ENCODE results near the gene PHC2. TPM values are rescaled to one million over a fixed set of nuclear protein-coding genes. Genes with fewer than 3 reads are reported as not detected.

PHC2 gene
- total RNA-seq, 1 experiment from 2014 or later: 46.3 TPM

DNA sequence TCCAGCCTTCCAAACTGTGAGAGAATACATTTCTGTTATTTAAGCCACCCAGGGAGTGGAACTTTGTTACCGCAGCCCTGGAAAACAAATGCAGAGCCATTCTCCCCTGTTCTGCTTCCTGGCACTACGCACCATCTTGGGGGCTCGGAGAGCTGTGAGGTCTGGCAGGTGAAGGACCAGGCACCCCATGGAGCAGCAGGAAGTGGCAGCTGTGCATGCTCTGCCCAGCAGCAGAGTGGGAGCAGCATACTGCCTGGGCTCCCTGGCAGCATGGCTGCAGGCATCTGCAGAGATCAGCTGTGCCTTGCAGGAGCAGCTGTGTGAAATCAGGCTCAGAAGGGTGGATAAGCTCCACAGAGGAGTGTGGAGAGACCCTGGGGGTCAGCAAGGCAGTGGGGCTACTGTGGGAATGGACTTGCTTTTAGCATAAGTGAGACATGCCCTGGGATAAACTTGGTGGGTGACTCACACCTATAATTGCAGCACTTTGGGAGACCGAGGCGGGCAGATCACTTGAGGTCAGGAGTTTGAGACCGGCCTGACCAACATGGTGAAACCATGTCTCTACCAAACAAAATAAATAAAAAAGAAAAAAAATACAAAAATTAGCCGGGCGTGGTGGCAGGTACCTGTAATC is 23.9 kb upstream of the PHC2 start:
- no peak for DNase-seq (ENCODE audit: extremely low read depth, low read depth)

DNA sequence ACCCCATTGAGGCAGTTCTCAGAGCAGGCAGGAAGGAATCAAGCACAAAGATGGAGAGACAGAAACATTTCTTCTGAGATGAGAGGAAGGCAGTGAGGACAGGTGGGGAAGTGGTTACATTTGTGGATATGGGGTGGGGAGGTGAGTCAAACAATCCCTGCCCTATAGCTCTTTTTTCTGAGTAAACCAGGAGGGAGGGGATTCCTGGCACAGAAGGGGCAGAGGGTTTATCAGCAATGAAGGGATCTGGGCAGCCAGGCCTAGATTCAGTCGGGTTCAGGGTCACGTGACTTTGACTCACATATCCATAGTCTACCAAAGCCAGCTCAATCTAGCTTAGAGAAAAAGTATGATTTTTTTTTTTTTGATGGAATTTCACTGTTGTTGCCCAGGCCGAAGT is 15.7 kb upstream of the PHC2 start:
- no peak for DNase-seq (ENCODE audit: extremely low read depth, low read depth)

DNA sequence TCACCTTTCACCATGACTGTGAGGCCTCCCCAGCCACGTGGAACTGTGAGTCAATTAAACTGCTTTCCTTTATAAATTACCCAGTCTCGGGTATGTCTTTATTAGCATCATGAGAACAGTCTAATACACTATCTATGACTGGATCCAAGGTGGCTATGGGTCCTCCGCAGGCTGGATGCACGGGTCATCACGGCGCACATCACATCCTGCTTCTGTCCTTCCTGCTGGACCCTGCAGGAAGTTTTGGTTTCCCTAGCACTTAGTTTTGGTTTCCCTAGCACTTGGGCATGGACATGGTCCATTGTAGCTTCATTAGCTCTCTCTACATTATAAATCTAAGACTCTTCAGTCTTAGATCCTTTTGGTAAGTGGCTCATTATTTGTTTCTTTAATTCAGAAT is 14.2 kb upstream of the PHC2 start:
- no peak for DNase-seq (ENCODE audit: extremely low read depth, low read depth)

DNA sequence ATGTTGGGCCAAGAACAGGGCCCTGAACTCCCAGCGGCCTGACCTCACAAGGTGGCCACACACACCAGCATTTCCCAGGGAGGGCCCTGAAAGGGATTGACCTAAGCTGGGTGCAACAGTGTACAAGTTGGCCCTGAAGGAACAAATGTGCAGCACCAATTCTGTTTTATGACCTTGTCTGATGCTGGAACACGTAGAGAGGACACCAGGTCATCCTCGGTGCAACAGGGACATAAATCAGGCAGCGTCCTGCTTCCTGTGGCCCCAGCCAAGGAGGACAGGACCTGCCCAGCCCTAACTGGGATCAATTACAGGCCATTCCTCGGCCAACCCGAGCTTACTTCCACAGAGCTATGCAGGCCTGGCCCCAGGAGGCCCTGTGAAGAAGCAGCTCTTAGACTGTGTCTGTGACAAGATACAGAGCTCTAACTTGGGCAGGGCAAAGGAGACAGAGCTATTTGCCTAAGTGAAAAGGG is 12.8 kb upstream of the PHC2 start:
- DNase-seq (ENCODE audit: extremely low read depth, low read depth): no peak

DNA sequence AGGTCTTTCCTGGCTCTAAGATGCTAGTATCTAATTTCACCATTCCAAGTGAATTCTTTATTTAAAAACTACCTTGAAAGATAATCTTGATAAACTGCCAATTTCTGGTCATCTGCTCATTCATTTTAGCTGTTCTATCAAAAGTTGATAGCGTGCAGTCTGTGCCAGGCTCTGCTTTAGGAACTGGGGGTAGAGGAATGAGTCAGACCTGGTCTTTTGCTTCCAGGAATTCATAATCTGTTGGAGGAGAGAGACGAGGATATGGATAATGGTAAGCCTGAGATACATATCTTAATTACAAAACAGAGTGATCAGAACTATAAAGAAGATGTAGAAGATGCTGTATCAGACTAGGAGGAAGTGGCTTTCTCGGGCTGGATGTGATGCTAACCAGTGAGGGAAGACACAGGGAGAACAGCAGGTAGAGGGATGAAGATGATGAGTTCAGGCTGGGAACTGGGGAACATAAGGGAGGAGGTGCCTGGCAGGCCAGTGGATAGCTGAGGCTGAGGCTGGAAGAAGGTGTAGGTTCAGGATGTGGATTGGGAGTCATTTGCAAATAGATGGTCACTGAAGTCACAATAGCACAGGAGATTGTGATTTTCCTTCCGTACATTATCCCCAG is 12.3 kb upstream of the PHC2 start:
- DNase-seq (ENCODE audit: extremely low read depth, low read depth): no peak

DNA sequence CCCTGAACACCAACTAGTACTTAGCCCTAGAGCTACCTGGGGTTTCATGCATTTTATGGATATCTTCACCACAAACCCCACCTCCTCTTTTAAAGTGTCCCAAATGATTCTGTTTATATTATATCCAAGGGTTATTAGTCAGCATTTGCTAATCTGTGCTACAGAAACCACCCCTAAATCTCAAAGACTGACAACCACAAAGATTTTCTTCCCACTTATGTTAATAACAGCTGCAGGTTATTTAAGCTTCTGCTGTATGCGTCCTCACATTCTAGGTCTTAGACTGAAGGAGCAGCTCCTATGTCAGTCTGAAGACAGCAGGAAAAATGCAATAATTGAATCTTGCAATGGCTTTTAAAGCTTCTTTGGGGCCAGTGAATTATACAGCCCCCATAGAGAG is 11.2 kb upstream of the PHC2 start:
- DNase-seq (ENCODE audit: extremely low read depth, low read depth): no peak

DNA sequence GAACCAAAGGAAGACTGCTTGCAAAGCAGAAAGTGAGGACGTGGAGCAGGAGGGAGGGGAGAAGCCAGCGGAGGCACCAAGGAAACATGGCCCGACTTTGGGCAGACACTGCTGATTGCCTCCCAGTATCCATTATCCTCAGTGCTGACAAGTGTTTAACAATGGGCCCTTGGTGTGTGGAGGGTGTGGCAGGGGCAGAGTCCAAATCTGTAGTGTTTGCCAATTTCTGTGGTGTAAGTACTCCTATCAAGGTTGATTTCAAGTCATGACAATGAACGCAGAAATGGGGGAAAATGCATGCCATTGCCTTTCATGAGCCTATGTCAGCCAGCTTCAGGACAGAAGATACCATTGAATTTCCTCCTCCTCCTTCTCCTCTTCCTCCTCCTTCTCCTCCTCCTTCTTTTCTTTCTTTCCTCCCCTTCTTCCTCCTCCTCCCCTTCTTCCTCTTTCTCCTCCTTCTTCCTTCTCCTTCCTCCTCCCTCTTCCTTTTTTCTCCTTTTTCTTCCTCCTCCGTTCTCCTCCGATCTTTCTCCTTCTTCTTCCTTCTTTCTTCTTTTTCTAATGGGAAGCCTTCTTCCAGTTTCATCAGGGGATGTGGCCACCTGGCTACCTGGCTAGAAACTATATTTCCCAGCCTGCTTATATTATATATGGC is 10.3 kb upstream of the PHC2 start:
- no peak for DNase-seq (ENCODE audit: extremely low read depth, low read depth)

DNA sequence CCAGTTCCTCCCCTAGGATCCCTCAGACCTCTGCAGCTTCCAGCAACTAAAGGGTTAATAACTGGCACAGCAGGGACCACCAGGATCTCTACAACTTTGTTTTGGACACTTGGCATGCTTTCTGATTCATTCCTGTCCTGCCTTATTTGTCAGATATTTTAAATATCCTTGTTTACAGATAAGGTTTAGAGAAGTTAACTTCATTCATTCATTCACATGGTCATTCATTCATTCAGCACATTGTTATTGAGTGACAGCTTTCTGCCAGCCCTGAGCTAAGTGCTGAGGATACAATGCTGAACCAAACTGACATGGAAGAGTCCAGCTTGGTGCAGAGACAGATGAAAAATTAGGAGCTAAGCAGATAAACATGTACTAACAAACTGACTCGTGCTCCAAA is 8.8 kb upstream of the PHC2 start:
- DNase-seq (ENCODE audit: extremely low read depth, low read depth): no peak

DNA sequence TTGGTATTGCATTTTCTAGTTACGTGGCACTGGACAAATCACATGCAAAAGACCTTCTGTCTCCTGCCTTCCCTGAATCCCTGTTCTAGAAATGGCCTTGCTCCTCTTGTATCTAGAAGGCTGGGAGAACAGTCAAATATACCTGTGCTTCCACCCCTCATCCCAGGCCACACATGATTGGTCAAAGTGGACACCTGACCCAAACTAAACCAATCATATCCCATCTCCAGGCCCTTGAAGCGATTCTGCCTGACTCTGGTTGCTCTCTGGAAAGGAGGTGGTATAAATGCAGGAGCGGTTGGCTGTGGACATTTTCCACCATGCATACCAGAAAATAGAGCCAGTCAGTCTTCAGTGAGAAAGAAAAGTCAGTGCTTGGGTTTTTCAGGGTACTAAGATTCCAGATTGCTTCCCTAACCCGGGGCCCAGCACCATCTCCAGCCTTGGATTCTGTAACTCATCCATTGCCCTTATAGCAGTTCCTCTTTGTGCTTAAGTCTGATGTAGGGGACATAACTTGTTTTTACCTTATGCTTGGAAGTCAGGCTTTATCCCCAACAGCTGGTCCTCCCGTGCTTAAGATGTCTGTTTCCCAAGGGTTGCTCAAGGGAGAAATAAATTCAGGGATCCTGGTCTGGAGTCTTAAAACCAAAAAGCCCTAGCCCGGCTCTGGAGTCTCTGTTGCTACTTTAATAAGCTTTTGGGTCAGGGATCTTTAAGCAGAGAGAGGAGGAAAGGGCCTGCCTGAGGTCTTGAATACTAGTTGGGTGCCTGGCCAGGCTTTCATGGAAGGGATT is 7.7 kb upstream of the PHC2 start:
- DNase-seq (ENCODE audit: extremely low read depth, low read depth): no peak

DNA sequence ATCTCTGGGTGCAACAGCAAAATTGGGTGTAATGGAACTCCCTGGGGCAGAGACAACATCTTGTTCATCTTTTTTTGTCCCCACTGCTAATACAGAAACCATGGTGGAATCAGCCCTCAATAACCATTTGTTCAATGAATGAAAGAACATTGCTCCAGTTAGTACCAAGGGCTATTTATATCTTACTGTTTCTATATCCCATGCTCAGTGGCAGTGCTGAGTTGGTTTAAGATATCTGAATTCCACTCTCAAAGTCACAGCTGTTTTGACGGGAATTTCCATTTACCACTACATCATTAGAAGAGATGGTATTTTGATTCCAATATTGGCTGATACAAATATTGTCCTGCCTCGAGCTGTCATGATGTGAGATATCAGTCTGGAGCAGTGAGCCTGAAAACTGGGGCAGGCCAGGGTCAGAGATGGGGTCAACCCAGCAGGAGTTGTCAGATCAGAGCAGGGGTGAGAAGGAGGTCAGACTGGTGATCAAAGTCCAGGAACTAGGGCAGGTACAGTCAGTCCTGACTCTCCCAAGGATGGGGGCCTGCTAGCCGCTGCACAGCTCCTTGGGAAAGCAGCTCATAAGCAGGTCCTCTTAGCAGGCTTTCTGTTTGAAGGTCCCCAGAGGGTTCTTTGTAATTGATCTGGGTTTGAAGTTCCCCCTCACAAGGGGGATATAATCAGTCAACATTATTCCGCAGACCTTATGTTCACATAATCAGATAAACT is 5.8 kb upstream of the PHC2 start:
- DNase-seq (ENCODE audit: extremely low read depth, low read depth): no peak

DNA sequence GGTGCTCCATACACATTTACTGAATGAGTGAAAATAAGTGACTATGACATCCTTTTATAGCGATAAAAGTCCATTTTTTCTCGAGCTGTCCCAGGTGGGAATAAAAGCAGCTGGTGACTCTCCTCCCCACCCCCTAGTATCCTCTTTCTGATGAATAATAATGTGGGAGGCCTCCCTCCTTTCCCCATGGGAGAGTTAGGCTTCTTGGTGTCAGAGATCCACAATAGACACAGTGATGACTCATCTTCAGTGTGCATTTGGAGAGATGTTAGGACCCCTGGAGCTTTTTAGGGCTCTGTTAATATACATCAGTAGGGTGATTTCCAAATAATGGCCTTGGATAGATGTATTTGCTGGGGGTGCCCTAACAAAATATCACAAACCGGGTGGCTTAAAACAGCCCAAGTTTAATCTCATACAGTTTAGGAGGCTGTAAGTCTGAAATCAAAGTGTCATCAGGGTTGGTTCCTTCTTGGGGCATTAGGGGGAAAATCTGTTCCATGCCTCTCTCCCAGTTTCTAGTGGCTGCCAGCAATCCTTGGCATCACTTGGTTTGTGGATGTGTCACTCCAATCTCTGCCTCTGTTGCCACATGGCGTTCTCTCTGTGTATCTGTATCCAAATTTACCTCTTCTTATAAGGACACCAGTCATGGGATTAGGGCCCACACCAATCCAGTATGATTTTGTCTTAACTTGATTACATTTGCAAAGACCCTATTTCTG is 4.4 kb upstream of the PHC2 start:
- DNase-seq (ENCODE audit: extremely low read depth, low read depth): no peak

DNA sequence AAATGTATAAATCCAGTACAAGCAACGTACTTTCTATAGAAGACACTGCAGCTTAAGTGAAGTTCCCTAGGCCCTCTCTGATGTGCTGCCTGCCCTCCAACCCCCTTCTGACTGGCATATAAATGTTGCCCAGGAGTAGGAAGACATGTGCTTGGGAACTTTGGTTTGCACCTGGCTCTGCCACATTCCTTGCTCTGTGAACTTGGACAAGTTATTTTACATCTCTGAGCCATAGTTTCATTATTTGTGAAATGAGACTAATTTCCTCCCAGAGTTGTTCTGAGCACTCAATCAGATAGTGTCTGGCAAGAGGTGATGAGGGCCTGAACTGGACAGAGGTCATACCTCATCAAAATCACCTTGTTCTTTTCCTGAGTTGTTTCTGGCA is 3.5 kb upstream of the PHC2 start:
- no peak for DNase-seq (ENCODE audit: extremely low read depth, low read depth)

DNA sequence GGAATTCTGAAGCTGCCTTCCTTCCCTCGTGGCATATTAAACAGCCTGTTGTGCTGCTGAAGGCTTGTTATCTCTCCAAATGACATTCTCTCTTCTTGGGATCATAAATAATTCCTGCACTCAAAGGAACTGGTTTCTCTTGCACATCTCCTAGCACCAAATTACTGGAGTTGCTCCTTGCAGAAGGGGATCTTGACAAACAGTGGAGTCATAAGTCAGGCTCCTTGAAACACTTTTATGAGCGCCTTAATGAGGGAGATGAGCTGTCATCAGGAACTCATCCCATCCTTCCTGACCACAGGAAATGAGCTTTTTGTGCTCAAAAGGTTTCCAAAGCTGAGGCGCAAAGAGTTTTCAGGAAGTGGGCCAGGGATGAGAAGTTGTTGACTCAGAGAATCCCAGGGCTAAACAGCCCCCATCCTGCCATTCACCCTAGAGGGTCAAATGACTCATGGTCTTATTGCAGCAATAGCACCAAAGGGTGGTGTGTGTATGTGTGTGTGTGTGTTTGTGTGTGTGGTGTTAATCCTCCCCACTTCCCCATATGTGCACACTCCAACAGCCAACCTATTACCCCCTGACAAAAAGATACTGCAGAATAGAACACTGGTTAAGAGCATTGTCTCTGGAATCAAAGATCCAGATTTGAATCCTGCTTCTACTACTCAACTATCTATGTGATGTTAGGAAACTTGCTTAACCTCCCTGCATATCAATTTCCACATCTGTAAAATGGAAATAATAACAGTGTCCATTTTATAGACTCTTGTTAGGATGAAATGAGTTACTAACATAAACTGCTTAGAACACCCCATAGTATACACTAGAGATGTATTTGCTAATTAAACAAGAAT is 2.8 kb upstream of the PHC2 start:
- DNase-seq (ENCODE audit: extremely low read depth, low read depth): peak; percentile 52

DNA sequence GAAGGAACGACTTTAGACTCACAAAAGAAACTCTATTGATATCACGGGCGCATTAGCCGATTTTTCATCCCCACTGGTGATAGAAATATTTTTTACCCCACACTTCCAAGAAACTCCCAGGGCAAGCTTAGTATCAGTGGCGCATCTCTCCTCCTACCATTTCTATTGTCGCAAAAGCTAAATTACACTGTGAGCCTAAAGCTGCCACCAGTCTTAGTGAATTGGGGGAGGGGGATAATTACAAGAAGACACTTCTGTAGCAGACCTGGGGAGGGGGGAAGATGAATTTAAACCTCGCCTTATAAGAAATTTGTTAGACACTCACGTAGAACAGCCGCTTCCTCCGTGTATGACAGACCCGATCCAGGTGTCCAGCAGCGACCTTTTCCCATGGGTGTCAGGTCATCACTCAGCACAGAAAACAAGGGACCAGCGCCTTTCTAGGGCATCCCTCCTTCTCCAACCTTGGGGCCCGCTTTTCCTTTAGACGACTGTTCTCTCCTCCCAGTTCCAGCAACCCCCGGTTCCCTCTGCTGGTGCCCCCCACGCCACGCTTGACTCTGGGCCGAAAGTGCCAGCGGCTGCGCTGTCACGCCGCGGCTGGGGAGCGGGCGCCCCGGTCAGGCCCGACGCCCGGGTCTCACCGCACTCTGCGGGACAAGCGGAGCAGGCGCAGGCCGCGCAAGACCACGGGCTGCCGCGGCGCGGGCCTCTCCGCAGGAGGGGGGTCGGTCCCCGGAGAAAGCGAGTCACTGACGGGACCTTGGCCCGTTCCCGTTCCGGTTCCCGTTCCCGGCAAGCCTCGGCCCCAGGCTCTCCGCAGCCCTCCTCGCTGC is 821 bp downstream of the PHC2 start:
- no peak for DNase-seq (ENCODE audit: extremely low read depth, low read depth)

DNA sequence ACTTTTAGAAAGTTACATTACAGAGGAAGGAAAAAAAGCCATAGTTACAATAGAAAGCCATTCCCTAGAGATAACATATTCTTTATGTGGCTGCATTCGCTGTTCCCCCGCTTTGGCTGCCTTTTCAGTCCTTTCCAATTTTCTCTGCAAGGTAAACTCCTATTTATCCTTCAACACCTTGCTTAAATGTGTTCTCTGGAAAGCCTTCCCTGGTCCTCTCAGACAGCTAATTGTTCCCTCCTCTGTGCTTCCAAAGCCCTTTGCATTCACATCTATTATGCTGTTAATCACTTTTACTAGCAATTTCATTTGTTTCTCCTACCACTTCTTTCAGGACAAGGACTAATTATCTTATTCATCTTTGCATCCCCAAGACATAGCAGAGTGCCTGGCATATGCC is 1.6 kb downstream of the PHC2 start:
- DNase-seq (ENCODE audit: extremely low read depth, low read depth): no peak

DNA sequence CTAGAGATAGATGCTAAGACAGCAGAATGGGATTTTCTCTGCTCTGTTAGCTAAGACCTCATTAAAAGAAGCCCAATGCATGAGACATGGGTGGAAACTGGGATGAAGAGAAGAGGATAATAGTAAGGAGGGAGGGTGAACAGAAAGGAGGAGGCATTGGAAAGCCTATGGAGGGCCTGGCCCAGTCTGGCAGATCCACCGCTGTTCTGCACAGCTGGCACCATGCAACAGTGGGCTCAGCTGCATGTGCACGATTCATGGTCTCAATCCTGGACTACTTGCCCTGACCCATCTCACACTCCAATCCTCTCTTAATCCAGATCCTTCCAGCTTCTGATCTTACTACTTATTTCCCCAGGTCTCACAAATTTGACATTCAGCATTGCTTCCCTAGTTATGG is 2.2 kb downstream of the PHC2 start:
- no peak for DNase-seq (ENCODE audit: extremely low read depth, low read depth)

DNA sequence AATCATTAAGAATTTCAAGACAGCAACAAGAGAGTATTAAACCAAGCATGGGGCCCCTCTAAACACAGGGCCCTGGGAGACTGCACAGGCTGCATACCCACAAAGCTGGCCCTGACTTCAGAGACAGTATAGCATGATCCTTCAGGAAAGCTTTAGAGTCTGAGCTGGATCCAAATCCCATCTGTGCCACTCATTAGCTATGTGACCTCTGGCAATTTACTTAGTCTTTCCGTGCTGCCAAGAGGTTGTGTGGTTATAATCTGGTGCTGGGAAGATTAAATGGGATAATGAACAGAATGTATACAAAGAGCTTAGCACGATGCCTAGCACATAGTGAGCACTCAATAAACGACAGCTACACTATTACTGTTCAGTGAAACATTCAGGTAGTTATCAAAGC is 4.0 kb downstream of the PHC2 start:
- no peak for DNase-seq (ENCODE audit: extremely low read depth, low read depth)

DNA sequence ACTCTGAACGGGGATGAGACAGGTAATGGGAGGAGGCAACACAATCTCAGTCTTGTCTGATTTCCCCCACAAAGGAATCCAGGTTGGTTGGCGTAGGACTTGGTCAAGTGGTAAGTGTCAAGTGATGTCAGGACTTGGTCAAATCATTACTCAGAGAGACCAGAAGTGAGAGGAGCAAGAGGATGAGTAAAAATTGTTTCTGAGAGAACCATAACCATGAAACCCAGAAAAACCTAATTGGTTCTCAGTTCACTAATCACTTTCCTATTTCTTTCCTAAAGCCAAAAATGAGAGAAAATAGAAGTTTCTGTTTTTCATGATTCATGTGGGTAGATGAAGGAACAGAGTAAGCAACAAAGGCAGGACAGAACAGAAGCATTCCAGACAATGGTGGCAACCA is 5.0 kb downstream of the PHC2 start:
- DNase-seq (ENCODE audit: extremely low read depth, low read depth): no peak

All from NCI-H460 (cell line).